Gastroesophageal sphincter (tissue), 4 donors: ENCODE results near the gene WARS2. TPM values are rescaled to one million over a fixed set of nuclear protein-coding genes. Genes with fewer than 3 reads are reported as not detected.
A peak's percentile ranks its signal among the peaks of the same experiment; 100 is the strongest.

ENCODE experiments used
- ATAC-seq: fragments of 150-250 bp; one replicate; pipeline ENCODE4 v1.9.1; 2016; ENCODE audit warnings: mild to moderate bottlenecking, moderate library complexity
- H3K27ac ChIP-seq, 4 donors: fragments of 200-600 bp; sonication (generic) in 3 of 4; 1 replicate in 3 of 4; 2 replicates in 1 of 4; pipeline ENCODE4 v1.5.1; 2016 to 2019
- H3K27me3 ChIP-seq: fragments of 200-600 bp; sonication (generic); one replicate; pipeline ENCODE4 v1.5.1; 2019
- H3K36me3 ChIP-seq, 2 donors: fragments of 200-600 bp; sonication (generic); one replicate each; pipeline ENCODE4 v1.5.1; 2019; ENCODE audit warnings: control low read depth in 1 of 2
- H3K4me1 ChIP-seq, 3 donors: fragments of 200-600 bp; sonication (generic); 1 replicate in 2 of 3; 2 replicates in 1 of 3; pipeline ENCODE4 v1.5.1; 2016 to 2019; ENCODE audit warnings: control low read depth in 2 of 3
- H3K4me3 ChIP-seq, 2 donors: fragments of 200-600 bp; sonication (generic); one replicate each; pipeline ENCODE4 v1.5.1; 2019; ENCODE audit warnings: mild to moderate bottlenecking in 1 of 2, moderate library complexity in 1 of 2
- H3K9me3 ChIP-seq, 3 donors: fragments of 200-600 bp; sonication (generic); one replicate each; pipeline ENCODE4 v1.5.1; 2017 to 2019; ENCODE audit warnings: control low read depth in 2 of 3
- EP300 ChIP-seq: sonication (generic); formaldehyde crosslinking; IDR thresholded peaks from one replicate; pipeline ENCODE4 v1.6.1; 2017; ENCODE audit warnings: antibody characterized with exemption, mild to moderate bottlenecking
- POLR2A ChIP-seq, 2 donors: fragments of 450-650 bp; IDR thresholded peaks; one replicate each; pipeline ENCODE4 v1.6.1; 2017; ENCODE audit warnings: antibody characterized with exemption in 2 of 2, mild to moderate bottlenecking in 2 of 2, moderate library complexity in 1 of 2
- POLR2AphosphoS5 ChIP-seq: sonication (generic); formaldehyde crosslinking; IDR thresholded peaks from one replicate; pipeline ENCODE4 v1.6.1; 2017; ENCODE audit warnings: antibody characterized with exemption
- WGBS, 2 donors: methylation state at CpG; one replicate each; pipeline ENCODE4 v1.1.5; 2018; ENCODE audit warnings: low coverage in 1 of 2; 5-methylcytosine and 5-hydroxymethylcytosine counted together
- total RNA-seq, 4 donors: library from RNA; depleted of rRNA; stranded (reverse); fragments of >200 nt; gene quantifications; one replicate each; pipeline ENCODE4 v1.1.0, GENCODE V29; 2016
- TF ChIP-seq, protein P1 (sequence below), 4 experiments: fragments of 200-600 bp in 2 of 4; fragments of 450-650 bp in 2 of 4; sonication (generic) in 1 of 4; IDR thresholded peaks; one replicate each; pipeline ENCODE4 v1.5.1; 2017 to 2019; ENCODE audit warnings: antibody characterized with exemption in 4 of 4, mild to moderate bottlenecking in 2 of 4, moderate library complexity in 2 of 4

WARS2 gene
- total RNA-seq, 4 donors from 2014 or later = 9.2 to 12.8 (median 11.7) TPM

DNA sequence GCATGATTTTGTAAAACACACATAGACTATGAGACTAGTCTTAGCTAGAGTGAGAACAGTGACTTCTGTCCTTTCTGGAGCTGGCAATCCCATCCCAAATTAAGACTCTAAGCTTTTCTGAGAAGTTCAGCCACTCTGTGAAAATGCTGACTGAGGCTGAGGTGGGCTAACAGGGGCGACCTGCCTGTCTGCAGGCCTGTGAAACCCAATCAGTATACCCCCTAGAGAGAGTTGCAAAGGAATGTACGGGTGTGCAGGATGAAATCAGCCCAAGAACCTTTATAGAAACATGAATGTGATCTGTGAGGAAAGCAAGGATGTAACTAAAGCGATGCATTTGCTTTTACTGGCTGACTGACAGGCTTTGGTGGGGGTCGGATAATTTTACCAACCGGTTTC lies 136.3 kb downstream of the WARS2 start:
- Histone ChIP-seq H3K4me1 (peaks cover 0 to 63% (median 31%) of the 10 kb centered on the region in 3 donors), H3K27ac (no peak overlapping the region), H3K36me3 (no peaks in the 10 kb centered on the region), H3K27me3 (peaks cover 98% of the 10 kb centered on the region), H3K9me3 (no peaks in the 10 kb centered on the region), H3K4me3 (no peak overlapping the region)
- WGBS, 2 donors = 12 to 37% methylated on average over 3 to 5 of the region's 5 CpGs
- TF ChIP-seq, protein P1, sequence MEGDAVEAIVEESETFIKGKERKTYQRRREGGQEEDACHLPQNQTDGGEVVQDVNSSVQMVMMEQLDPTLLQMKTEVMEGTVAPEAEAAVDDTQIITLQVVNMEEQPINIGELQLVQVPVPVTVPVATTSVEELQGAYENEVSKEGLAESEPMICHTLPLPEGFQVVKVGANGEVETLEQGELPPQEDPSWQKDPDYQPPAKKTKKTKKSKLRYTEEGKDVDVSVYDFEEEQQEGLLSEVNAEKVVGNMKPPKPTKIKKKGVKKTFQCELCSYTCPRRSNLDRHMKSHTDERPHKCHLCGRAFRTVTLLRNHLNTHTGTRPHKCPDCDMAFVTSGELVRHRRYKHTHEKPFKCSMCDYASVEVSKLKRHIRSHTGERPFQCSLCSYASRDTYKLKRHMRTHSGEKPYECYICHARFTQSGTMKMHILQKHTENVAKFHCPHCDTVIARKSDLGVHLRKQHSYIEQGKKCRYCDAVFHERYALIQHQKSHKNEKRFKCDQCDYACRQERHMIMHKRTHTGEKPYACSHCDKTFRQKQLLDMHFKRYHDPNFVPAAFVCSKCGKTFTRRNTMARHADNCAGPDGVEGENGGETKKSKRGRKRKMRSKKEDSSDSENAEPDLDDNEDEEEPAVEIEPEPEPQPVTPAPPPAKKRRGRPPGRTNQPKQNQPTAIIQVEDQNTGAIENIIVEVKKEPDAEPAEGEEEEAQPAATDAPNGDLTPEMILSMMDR (IDR thresholded peaks at IDR 0.05) = no peak
- TF ChIP-seq EP300 = no peak
- no peak for TF ChIP-seq POLR2AphosphoS5
- no peak for TF ChIP-seq POLR2A (IDR thresholded peaks at IDR 0.05)
- ATAC-seq = no peak

DNA sequence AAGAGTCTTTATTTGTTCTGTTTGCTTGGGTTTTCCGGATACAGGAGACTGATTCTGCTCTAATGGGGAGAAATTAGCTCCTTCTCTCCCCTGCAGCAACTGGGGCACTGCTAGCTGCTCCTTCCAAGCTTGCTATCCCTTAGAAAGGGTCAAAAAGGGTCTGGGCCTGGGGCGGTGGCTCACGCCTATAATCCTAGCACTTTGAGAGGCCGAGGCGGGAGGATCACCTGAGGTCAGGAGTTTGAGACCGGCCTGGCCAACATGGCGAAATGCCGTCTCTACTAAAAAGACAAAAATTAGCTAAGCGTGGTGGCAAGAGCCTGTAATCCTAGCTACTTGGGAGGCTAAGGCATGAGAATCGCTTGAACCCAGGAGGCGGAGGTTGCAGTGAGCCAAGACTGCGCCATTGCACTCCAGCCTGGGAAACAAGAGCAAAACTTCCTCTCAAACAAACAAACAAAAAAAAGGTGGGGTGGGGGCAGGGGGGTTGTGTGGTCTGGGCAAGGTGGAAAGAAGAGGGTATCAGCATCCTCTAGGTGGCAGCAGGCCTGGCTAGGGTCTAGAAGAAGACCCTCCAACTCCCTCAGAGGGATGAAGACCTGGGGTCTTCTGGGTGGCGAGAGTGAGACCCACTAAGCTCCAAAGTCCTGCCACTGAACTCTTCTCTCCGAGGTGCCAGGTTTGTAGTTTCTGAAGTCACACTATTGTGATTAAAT lies 136.9 kb downstream of the WARS2 start:
- 41 to 46% methylated on average over 9 to 14 of the region's 14 CpGs for WGBS, 2 donors
- H3K4me1 ChIP-seq = peaks cover 0 to 57% (median 28%) of the 10 kb centered on the region in 3 donors

DNA sequence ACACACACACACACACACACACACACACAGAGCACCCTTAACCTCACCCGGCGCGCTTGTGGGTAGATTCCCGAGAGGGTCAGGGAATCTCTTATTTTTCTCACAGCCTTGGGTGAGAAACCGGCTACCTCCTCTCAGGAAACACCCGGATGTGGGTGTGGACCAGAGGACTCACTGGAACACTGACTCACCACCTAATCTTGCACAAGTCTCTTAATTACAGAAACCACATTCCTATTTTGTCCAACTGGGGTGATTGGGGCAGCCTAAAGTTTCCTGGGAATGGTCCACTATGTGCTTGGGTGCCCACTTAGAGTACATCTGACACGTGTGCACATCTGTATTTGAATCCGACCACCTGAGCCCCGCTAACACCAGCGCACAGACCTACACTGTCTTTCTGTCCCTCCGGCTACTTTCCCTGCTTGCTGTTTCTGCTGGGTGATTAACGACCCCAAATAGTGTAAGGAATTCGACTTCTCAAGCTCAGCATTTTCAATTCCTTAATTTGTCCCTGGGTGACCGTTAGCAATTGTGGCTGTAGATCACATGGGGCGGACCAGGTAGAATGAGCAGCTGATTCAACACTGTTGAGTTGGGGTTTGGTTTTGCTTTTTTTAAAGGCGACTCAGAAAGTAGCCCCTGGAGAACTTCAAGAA lies 138.3 kb downstream of the WARS2 start:
- Histone ChIP-seq H3K4me3 (no peak overlapping the region), H3K36me3 (no peaks in the 10 kb centered on the region), H3K27ac (no peak overlapping the region), H3K4me1 (peaks cover 0 to 43% (median 18%) of the 10 kb centered on the region in 3 donors), H3K9me3 (no peaks in the 10 kb centered on the region), H3K27me3 (peaks cover 100% of the 10 kb centered on the region)
- ATAC-seq = peak; percentile 79
- WGBS, 2 donors = 19 to 37% methylated on average over 2 to 7 of the region's 16 CpGs
- TF ChIP-seq POLR2A (IDR thresholded peaks at IDR 0.05) = no peak
- no peak for TF ChIP-seq POLR2AphosphoS5
- TF ChIP-seq, protein P1 (IDR thresholded peaks at IDR 0.05) = no peak
- no peak for TF ChIP-seq EP300

More for the DNA sequence above, 136.9 kb downstream of the WARS2 start:
- no peak overlapping the region for H3K27ac ChIP-seq
- no peaks in the 10 kb centered on the region for H3K36me3 ChIP-seq
- TF ChIP-seq POLR2A (IDR thresholded peaks at IDR 0.05) (no peak), POLR2AphosphoS5 (no peak), EP300 (no peak)
- TF ChIP-seq, protein P1 (IDR thresholded peaks at IDR 0.05) = no peak
- H3K27me3 ChIP-seq = peaks cover 100% of the 10 kb centered on the region
- ATAC-seq = no peak
- H3K4me3 ChIP-seq = no peak overlapping the region
- no peaks in the 10 kb centered on the region for H3K9me3 ChIP-seq

DNA sequence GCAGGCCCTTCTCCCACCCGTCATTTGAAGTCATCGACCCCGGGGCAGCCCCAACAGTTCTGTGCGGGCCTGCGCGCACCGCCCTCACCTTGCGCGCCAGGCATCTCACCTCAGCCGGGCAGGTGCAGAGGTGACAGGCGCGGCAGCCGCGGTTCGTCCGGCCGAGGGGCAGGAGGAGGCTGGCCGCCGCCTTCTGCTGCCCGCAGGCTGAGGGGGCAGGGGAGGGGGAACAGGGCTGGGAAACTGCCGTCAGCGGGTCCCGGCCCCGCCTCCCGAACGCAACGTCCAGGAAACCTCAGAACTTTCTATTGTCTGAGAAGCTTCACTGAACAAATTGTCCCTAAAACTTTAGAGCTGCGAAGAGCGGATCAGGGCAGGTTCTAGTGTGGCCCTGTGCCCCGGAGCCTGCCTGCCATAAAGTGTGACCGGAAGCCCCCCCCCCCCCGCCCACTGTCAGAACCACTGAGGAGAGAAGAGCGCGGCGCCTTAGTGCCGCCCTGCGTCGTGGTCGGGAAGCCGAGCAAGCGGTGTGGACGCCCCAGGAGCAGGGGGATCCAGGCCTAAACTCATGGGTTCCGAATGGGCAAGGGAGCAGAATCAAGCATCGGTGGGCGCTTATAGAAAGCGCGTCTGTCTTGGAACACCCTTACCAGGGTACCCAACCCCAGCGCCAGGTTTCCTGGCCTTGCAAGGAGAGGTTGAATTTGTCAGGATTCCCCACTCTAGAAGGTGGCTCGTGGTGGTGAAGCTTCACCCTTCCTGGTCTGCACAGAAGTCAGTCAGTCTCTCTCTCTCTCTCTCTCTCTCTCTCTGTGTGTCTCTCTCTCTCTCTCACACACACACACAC lies 139.0 kb downstream of the WARS2 start:
- Histone ChIP-seq H3K9me3 (no peaks in the 10 kb centered on the region), H3K36me3 (no peaks in the 10 kb centered on the region), H3K4me1 (peaks cover 0 to 36% (median 18%) of the 10 kb centered on the region in 3 donors), H3K27me3 (peaks cover 100% of the 10 kb centered on the region), H3K27ac (no peak overlapping the region), H3K4me3 (peak overlapping the region in 1 of 2 donors; percentile 19)
- ATAC-seq = peak; percentile 24
- TF ChIP-seq, protein P1 (IDR thresholded peaks at IDR 0.05) = no peak
- TF ChIP-seq POLR2AphosphoS5 (no peak), EP300 (no peak), POLR2A (IDR thresholded peaks at IDR 0.05) (no peak)
- WGBS, 2 donors = 0% methylated on average over 1 of the region's 49 CpGs; no CpG with 5 or more reads in 1 of the 2 donors
